Measurements from ENCODE around the gene RABIF.

Gene RABIF

GRCh38 chr1:202888221-202888530, 773 bp downstream of the RABIF start:
- peak overlapping the region; percentile 67 to 90 (median 86); a peak in 21 of 22 replicates for H3K27ac ChIP-seq
- H3K36me3 ChIP-seq: peaks cover 33 to 51% (median 41%) of the 10 kb centered on the region in 11 experiments
- H3K9ac ChIP-seq: peak overlapping the region; percentile 81 to 91 (median 85)
- no peaks in the 10 kb centered on the region for H3K9me3 ChIP-seq (replicated peaks in 1 of 11)
- H3K4me1 ChIP-seq: peaks cover 18 to 37% (median 23%) of the 10 kb centered on the region in 10 experiments
- H3K4me2 ChIP-seq: peak overlapping the region; percentile 78 to 98 (median 86)
- no peak for TF ChIP-seq Cebpa-rat (IDR thresholded peaks at IDR 0.05)
- H3K4me3 ChIP-seq: peak overlapping the region; percentile 77 to 98 (median 88)
- peaks cover 5 to 50% (median 31%) of the 10 kb centered on the region in 11 experiments; a peak in 19 of 22 replicates for H4K20me1 ChIP-seq
- no peaks in the 10 kb centered on the region for H3K27me3 ChIP-seq

GRCh38 chr1:202880961-202881460, 7.9 kb downstream of the RABIF start:
- no peaks in the 10 kb centered on the region for H3K9me3 ChIP-seq (replicated peaks in 1 of 11)
- no peaks in the 10 kb centered on the region for H3K27me3 ChIP-seq
- H3K4me3 ChIP-seq: no peak overlapping the region
- peaks cover 43 to 72% (median 59%) of the 10 kb centered on the region in 11 experiments for H3K36me3 ChIP-seq
- H3K4me2 ChIP-seq: peak overlapping the region in 3 of 11 experiments; percentile 31 to 41 (median 33); a peak in 5 of 22 replicates
- no peak overlapping the region for H3K9ac ChIP-seq
- H3K4me1 ChIP-seq: peaks cover 0 to 22% (median 7%) of the 10 kb centered on the region in 10 experiments; a peak in 12 of 20 replicates
- TF ChIP-seq Cebpa-rat (IDR thresholded peaks at IDR 0.05): no peak
- H3K27ac ChIP-seq: no peak overlapping the region
- peaks cover 5 to 56% (median 39%) of the 10 kb centered on the region in 11 experiments; a peak in 17 of 22 replicates for H4K20me1 ChIP-seq

- Histone ChIP-seq H3K9me3 (replicated peaks in 1 of 11) (no peaks in the 10 kb centered on the region), H3K36me3 (peaks cover 43 to 71% (median 60%) of the 10 kb centered on the region in 11 experiments), H3K9ac (no peak overlapping the region), H3K4me1 (peaks cover 0 to 18% (median under 1%) of the 10 kb centered on the region in 10 experiments; a peak in 8 of 20 replicates), H3K27ac (no peak overlapping the region), H3K27me3 (no peaks in the 10 kb centered on the region), H3K4me2 (no peak overlapping the region), H3K4me3 (no peak overlapping the region), H4K20me1 (peaks cover 5 to 48% (median 32%) of the 10 kb centered on the region in 11 experiments; a peak in 17 of 22 replicates)
- TF ChIP-seq Cebpa-rat (IDR thresholded peaks at IDR 0.05): no peak
Observed at GRCh38 chr1:202880062-202880461, 8.9 kb downstream of the RABIF start.

GRCh38 chr1:202879128-202879527, 9.8 kb downstream of the RABIF start:
- Histone ChIP-seq H4K20me1 (peaks cover 1 to 39% (median 24%) of the 10 kb centered on the region in 11 experiments; a peak in 15 of 22 replicates), H3K4me2 (no peak overlapping the region), H3K27ac (no peak overlapping the region), H3K4me1 (peaks cover 0 to 18% (median 0%) of the 10 kb centered on the region in 10 experiments; a peak in 7 of 20 replicates), H3K4me3 (no peak overlapping the region), H3K9ac (no peak overlapping the region), H3K27me3 (no peaks in the 10 kb centered on the region), H3K9me3 (replicated peaks in 1 of 11) (no peaks in the 10 kb centered on the region), H3K36me3 (peaks cover 38 to 63% (median 56%) of the 10 kb centered on the region in 11 experiments)
- no peak for TF ChIP-seq Cebpa-rat (IDR thresholded peaks at IDR 0.05)

GRCh38 chr1:202873026-202873425, 15.9 kb downstream of the RABIF start:
- H3K4me2 ChIP-seq: no peak overlapping the region
- no peak for TF ChIP-seq Cebpa-rat (IDR thresholded peaks at IDR 0.05)
- H3K27me3 ChIP-seq: no peaks in the 10 kb centered on the region
- H3K4me3 ChIP-seq: no peak overlapping the region
- H3K27ac ChIP-seq: no peak overlapping the region
- H4K20me1 ChIP-seq: peaks cover 0 to 3% (median 0%) of the 10 kb centered on the region in 11 experiments; a peak in 1 of 22 replicates
- H3K9me3 ChIP-seq (replicated peaks in 1 of 11): no peaks in the 10 kb centered on the region
- peaks cover 2 to 16% (median 7%) of the 10 kb centered on the region in 11 experiments; a peak in 14 of 22 replicates for H3K36me3 ChIP-seq
- H3K4me1 ChIP-seq: no peaks in the 10 kb centered on the region
- no peak overlapping the region for H3K9ac ChIP-seq

GRCh38 chr1:202871367-202871766, 17.6 kb downstream of the RABIF start:
- Histone ChIP-seq H3K4me1 (no peaks in the 10 kb centered on the region), H3K9me3 (replicated peaks in 1 of 11) (no peaks in the 10 kb centered on the region), H3K4me3 (no peak overlapping the region), H4K20me1 (peaks cover 0 to 3% (median 0%) of the 10 kb centered on the region in 11 experiments; a peak in 1 of 22 replicates), H3K36me3 (peaks cover 0 to 7% (median 0%) of the 10 kb centered on the region in 11 experiments; a peak in 1 of 22 replicates), H3K27me3 (no peaks in the 10 kb centered on the region), H3K4me2 (no peak overlapping the region), H3K27ac (no peak overlapping the region), H3K9ac (no peak overlapping the region)
- TF ChIP-seq Cebpa-rat (IDR thresholded peaks at IDR 0.05): no peak

GRCh38 chr1:202862679-202863560, 26.0 kb downstream of the RABIF start:
- H3K9me3 ChIP-seq (replicated peaks in 1 of 11): peaks cover 0 to 28% (median 17%) of the 10 kb centered on the region in 11 experiments; a peak in 19 of 22 replicates
- H3K4me3 ChIP-seq: no peak overlapping the region
- no peak overlapping the region for H3K9ac ChIP-seq
- peaks cover 0 to 8% (median 0%) of the 10 kb centered on the region in 11 experiments; a peak in 1 of 22 replicates for H4K20me1 ChIP-seq
- H3K27ac ChIP-seq: no peak overlapping the region
- peaks cover 49 to 69% (median 61%) of the 10 kb centered on the region in 11 experiments for H3K27me3 ChIP-seq
- H3K36me3 ChIP-seq: no peaks in the 10 kb centered on the region
- H3K4me1 ChIP-seq: peaks cover 13 to 41% (median 32%) of the 10 kb centered on the region in 10 experiments
- H3K4me2 ChIP-seq: no peak overlapping the region
- no peak for TF ChIP-seq Cebpa-rat (IDR thresholded peaks at IDR 0.05)

GRCh38 chr1:202861420-202862132, 27.4 kb downstream of the RABIF start:
- Histone ChIP-seq H3K36me3 (no peaks in the 10 kb centered on the region), H3K4me2 (peak overlapping the region; percentile 73 to 86 (median 82)), H3K9me3 (replicated peaks in 1 of 11) (peaks cover 0 to 28% (median 17%) of the 10 kb centered on the region in 11 experiments; a peak in 19 of 22 replicates), H3K4me3 (peak overlapping the region; percentile 49 to 71 (median 59)), H3K9ac (peak overlapping the region in 10 of 11 experiments; percentile 1 to 63 (median 46); a peak in 12 of 22 replicates), H3K4me1 (peaks cover 13 to 54% (median 44%) of the 10 kb centered on the region in 10 experiments), H4K20me1 (peaks cover 0 to 8% (median 0%) of the 10 kb centered on the region in 11 experiments; a peak in 1 of 22 replicates), H3K27me3 (peaks cover 49 to 69% (median 61%) of the 10 kb centered on the region in 11 experiments), H3K27ac (peak overlapping the region in 1 of 11 experiments; percentile 17; a peak in 1 of 22 replicates)
- no peak for TF ChIP-seq Cebpa-rat (IDR thresholded peaks at IDR 0.05)
